Right lobe of liver (tissue), 4 donors: Measurements from ENCODE around the gene FNTB.

Experiments
- CTCF ChIP-seq, 4 donors: fragments of 200-600 bp in 3 of 4; fragments of 450-650 bp in 1 of 4; IDR thresholded peaks; one replicate each; pipeline versions ENCODE4 v1.5.1 to v1.8.0; 2016 to 2022; ENCODE audit warnings: antibody characterized with exemption in 4 of 4, mild to moderate bottlenecking in 2 of 4
- POLR2A ChIP-seq: fragments of 450-650 bp; IDR thresholded peaks from one replicate; pipeline ENCODE4 v1.6.1; 2017; ENCODE audit warnings: antibody characterized with exemption, mild to moderate bottlenecking
- donor health status: DM: no; HTN: no; CAD: no.
- donor health status: DM: no; HTN: no; CAD: no.
- donor health status: DM: no; HTN: yes; CAD: no.

GRCh38 chr14:65074449-65075150, 87.9 kb downstream of the FNTB start:
- TF ChIP-seq CTCF (IDR thresholded peaks at IDR 0.05), result no peak
- TF ChIP-seq POLR2A, result no peak
